Dedifferentiated amniotic fluid mesenchymal stem cell (primary cell): Measurements from ENCODE around the gene SLC9B2.

Source experiments
- DNase-seq: peaks from one replicate; pipeline ENCODE4 v3.0.0-alpha.2; 2016; ENCODE audit errors: extremely low spot score

The SLC9B2 gene

GRCh38 chr4:103075894-103076746 lies 441 bp downstream of the SLC9B2 start:
- DNase-seq = peak; percentile 31

GRCh38 chr4:103075435-103075893 lies 1.1 kb downstream of the SLC9B2 start:
- no peak for DNase-seq

GRCh38 chr4:103074744-103075434 lies 1.7 kb downstream of the SLC9B2 start:
- no peak for DNase-seq

DNA sequence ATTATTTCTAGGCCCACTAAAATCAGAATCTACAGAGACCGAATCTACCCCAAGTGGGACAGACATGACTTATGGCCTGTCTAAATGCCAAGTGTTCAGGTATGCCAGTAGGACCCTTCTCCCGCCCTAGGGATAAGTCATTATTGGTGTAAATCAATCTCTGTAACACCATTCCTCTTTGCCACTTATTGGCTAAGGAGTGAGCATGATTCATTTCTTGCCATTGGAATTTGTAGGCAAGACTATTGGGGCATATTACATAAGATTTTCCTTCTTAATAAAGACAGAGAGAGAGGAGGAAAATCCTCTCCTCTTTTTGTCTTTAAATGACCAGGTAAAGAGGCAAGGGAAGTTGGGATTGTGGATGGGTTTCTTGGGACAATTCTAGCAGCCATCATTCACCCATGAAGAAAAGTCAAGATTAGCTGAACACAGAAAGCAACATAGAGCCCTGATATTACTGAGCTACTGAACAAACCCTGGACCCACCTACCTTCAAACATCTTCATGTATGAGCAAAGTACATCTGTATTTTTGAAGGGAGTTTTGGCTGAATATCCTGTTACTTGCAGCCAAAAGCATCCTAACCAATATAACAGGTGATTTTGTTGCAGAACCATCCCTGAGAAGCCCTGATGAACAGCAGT lies 2.6 kb downstream of the SLC9B2 start:
- no peak for DNase-seq

DNA sequence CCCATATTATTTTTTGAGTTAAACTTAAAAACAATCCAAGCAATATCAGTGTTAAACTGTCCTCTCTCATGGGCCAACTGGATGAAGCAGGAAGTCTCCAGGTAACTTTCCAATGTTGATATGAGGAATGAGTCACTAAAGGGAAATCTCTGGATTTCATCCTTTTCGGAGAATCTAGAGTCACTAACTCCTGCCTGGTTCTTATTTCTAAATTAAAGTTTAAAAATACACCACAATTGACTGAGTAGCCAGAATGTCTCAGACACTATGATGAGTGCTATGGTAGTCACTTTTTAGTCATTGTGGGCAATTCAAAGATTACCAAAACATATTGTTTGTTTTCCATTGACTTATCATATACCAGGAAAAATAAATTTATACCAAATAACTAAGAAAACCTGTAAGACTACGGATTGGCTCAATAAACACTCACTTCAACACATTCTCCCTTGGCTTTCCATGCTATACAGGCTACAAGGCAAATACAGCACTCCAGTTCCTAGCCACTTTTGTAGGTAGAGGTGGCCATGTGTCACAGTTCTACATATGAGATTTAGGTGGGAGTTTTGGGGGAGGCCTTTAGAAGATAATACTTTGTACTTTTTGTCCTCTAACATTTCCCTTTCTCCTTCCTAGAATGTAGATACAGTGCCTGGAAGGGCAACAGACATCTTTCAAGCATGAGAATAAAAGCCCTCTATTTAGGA lies 8.6 kb downstream of the SLC9B2 start:
- no peak for DNase-seq

GRCh38 chr4:103060453-103061148 lies 16.0 kb downstream of the SLC9B2 start:
- no peak for DNase-seq

DNA sequence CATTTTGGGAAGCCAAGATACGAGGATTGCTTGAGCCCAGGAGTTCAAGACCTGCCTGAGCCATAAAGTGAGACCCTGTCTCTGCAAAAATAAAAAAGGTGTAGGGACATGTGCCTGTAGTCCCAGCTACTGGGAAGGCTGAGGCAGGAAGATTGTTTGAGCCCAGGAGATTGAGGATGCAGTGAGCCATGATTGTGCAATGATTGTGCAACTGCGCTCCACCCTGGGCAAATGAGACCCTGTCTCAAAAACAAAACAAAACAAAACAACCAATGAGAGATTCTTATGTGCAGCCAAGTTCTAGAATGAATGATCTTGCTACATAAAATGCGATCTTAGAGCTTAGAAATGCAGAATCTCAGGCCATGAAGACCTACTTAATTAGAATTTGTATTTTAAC lies 22.5 kb downstream of the SLC9B2 start:
- no peak for DNase-seq

GRCh38 chr4:103052779-103053178 lies 23.8 kb downstream of the SLC9B2 start:
- no peak for DNase-seq

DNA sequence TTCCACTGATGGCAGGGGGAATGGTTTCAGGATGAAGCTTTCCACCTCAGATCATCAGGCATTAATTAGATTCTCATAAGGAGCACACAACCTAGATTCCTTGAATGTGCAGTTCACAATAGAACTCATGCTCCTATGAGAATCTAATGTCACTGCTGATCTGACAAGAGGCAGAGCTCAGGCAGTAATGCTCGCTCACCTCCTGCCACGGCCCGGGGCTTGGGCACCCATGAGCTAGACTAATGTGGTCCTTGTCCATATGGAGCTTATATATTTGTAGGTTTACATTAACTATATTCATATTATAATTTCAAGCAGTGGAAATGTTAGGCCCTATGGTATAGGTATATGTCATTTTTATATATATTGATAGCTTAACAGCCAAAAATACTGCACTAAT lies 24.4 kb downstream of the SLC9B2 start:
- DNase-seq = no peak

- no peak for DNase-seq
These were observed 25.7 kb downstream of the SLC9B2 start for GRCh38 chr4:103050736-103051436.

DNA sequence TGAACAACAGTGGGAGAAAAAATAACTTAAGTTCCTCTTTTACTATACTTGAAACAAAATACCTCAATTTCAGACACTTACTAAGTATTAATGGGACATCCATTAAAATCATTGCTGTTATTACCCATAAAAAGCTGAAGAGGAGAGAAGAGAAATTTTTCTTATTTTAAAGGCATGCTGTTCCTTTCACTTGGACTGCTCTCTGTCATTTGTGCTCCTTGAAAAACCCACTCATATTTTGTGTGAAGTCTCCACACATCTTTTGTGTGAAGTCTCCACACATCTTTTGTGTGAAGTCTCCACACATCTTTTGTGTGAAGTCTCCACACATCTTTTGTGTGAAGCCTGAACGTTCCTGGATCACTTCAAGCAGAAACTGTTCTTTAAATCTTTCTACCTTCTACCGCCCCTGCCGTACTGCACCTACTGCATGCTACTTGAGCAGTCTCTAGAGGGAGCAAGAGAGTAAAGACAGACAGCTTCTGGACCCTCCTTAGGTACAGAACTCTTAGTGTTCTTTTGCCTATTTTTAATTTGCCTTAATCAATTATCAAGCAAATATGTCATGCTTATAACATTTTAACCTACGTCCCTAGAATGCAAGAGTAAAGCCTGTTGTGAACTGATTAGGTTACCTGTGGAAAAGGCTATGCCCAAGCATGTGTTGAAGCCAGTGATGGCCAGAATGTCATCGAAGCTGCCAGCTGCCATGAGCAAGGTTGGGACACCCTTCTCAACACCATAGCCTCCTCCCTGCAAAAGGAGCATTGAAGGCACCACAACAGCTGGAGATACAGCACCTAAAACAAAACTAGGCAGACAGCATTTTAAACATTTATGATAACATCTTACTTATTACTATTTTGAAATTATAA lies 29.9 kb downstream of the SLC9B2 start:
- no peak for DNase-seq

GRCh38 chr4:103044183-103044582 lies 32.4 kb downstream of the SLC9B2 start:
- no peak for DNase-seq

DNA sequence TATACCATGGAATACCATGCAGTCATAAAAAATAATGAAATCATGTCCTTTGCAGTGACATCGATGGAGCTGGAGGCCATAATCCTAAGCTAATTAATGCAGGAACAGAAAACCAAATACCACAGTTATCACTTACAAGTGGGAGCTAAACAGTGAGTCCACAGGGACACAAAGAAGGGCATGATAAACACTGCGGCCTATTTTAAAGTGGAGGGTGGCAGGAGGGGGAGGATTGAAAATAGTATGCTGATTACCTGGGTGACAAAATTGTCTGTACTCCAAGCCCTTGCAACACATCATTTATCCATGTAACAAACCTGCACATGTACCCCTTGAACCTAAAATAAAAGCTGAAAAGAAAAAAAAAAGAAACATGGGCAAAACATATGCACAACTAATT lies 40.4 kb downstream of the SLC9B2 start:
- no peak for DNase-seq

DNA sequence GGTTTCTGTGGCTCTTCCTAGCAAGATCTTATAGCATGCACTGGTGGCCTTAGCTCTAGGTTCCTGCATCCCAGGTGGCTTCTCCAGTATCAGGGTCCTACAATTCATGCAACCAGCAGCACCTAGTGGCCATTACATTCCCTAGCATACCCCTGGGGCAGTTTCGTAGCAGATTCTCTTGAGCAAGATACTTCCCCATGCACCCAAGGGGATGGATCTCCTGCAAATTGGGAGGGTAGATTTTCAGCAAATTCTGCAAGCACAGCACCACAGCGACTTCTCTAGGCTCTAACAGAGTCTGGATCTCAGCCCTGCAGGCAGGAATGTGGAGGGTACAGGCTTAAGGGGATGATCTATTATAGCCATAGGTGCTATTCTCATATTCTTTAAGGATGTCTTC lies 44.0 kb downstream of the SLC9B2 start:
- DNase-seq = no peak

- DNase-seq = no peak
These were observed 45.8 kb downstream of the SLC9B2 start for GRCh38 chr4:103030791-103031190.

DNA sequence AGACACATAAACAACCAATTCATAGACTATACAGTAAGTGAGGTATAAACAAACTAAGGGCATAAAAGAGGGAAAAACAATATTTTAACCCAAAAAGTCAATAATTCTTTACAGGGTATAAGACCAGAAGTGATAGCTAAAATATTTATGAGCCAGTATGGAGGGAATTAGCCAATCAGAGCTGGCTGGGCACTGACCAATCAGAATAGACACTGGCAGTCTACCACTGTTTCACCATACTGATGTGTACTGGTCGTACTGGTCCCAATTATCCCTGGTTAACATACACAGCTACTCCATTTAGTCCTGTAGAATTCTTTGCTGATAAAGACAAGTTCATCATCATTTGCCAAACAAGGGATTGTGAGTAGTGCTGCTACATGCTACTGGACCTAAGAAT lies 47.3 kb downstream of the SLC9B2 start:
- no peak for DNase-seq

DNA sequence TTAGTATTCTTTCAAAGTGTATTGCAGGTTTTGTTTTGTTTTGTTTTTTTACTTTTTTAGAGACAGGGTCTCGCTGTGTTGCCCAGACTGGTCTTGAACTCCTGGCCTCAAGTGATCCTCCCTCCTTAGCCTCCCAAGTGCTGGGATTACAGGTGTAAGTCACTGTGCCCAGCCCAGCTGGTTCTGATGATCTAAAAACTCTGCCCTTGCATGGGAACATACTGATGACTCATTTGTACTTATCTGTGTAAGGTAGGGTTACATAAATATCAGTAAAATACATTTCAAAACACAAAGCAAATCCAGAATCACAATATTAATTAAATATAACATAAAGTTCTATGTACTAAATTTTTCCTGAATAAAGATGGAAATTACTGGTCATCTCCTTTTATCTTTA lies 49.7 kb downstream of the SLC9B2 start:
- no peak for DNase-seq

DNA sequence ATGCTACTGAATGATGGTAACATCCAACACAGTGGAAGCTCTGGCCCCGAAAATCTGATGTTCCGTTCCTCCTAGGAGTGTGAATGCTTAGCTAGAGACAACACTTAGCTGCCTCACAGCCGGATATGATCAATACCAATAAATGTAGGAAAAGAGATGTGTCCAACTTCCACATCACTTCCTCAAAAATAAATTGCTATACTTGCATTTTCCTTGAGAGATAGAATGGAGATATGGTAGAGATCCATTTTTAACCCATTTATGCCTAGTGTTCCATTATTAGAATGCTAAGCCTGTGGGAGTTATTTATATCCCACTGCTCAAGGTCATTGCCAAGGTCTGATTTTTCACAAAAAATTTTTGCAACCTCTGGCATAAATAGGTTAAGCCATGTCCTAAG lies 51.6 kb downstream of the SLC9B2 start:
- no peak for DNase-seq

- DNase-seq = no peak
These were observed 55.4 kb downstream of the SLC9B2 start for GRCh38 chr4:103021120-103021519.
